DND-41 (cell line): ENCODE results near the gene RTP1.

Experiments
- CTCF ChIP-seq: IDR thresholded peaks from 2 replicates; pipeline ENCODE4 v1.5.1; 2012; ENCODE audit warnings: borderline replicate concordance, low read length, moderate library complexity, mild to moderate bottlenecking; ENCODE audit not compliant: poor library complexity, severe bottlenecking; ENCODE audit errors: extremely low read depth
- EZH2 ChIP-seq: IDR thresholded peaks from 3 replicates; pipeline ENCODE4 v1.6.1; 2012; ENCODE audit warnings: borderline replicate concordance, low read depth, mild to moderate bottlenecking, moderate library complexity, low read length, inconsistent platforms; ENCODE audit not compliant: severe bottlenecking

DNA sequence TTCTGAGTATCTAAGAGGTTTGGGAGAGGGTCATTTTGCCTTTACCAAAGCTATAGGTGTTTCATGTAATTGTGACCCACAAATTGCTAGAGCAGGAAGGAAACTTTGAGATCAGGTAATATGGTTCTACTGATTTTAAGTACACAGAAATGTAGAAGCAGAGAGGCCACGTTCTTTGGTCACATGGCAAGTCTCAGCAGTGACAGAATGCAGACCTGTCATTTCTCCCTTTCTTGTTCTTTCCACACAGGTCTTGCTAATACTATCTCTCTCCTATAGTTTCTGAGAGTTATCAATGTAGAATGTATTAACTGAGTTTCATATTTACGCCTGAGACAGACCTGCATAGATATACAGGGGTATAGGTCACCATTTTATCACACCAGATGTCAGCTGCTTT, 10.9 kb upstream of the RTP1 start:
- no peak for TF ChIP-seq CTCF
- no peak for TF ChIP-seq EZH2
